Measurements from ENCODE around the gene ASB15.

DNA sequence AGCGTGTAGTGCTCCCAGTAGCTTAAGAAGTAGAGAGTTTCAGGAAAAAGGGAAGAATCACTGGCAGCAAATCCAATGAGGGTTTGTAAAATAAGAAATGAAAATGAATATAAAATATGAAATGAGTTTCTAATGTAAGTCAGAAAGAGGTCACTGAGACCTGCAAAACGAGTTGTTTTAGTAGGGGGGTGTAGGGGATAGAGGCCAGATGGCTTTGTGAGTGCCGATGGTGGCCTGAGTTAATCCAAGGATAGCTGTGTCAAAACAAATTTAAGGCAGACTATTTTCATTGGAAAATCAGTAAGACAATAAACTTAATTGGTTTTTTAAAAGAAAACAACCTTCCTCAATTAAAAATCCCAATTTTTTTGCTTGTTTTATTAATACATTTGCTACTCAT, 745 bp upstream of the ASB15 start:
- no peak for TF ChIP-seq POLR2A (IDR thresholded peaks at IDR 0.05; ENCODE audit: control extremely low read depth in 1 of 2, low read depth in 2 of 2, low read length in 2 of 2)
- TF ChIP-seq EZH2 (IDR thresholded peaks at IDR 0.05; ENCODE audit: low read depth, low read length, severe bottlenecking): no peak
- TF ChIP-seq RAD21 (IDR thresholded peaks at IDR 0.05 in 1 of 2, conservative IDR thresholded peaks at IDR 0.05 in 1 of 2; ENCODE audit: low read depth in 2 of 2, low read length in 2 of 2): no peak
- TF ChIP-seq SUZ12 (IDR thresholded peaks at IDR 0.05; ENCODE audit: low read length): no peak
- TF ChIP-seq CTCF (IDR thresholded peaks at IDR 0.05; ENCODE audit: control extremely low read depth in 1 of 3, insufficient read depth in 1 of 3, low read depth in 1 of 3, low read length in 3 of 3): no peak
- TF ChIP-seq EP300 (IDR thresholded peaks at IDR 0.05; ENCODE audit: borderline replicate concordance in 1 of 2, low read depth in 2 of 2, low read length in 2 of 2): no peak
- TF ChIP-seq EGR1 (IDR thresholded peaks at IDR 0.05; ENCODE audit: borderline replicate concordance, low read depth, low read length): no peak
- TF ChIP-seq CEBPB (IDR thresholded peaks at IDR 0.05; ENCODE audit: low read depth, low read length): no peak
- no peak for TF ChIP-seq BACH1 (IDR thresholded peaks at IDR 0.05; ENCODE audit: low read length)
- no peak for TF ChIP-seq KDM4A (IDR thresholded peaks at IDR 0.05; ENCODE audit: low read depth, low read length, severe bottlenecking)
